ENCODE results near the gene FSTL1.

The FSTL1 gene

GRCh38 chr3:120438216-120438615, 12.6 kb downstream of the FSTL1 start:
- no peak for FAIRE-seq

- no peak for FAIRE-seq
These were observed 13.2 kb downstream of the FSTL1 start for GRCh38 chr3:120437559-120437958.

- FAIRE-seq = no peak
These were observed 14.2 kb downstream of the FSTL1 start for GRCh38 chr3:120436523-120437050.

GRCh38 chr3:120435621-120436020, 15.2 kb downstream of the FSTL1 start:
- no peak for FAIRE-seq

GRCh38 chr3:120433662-120434331, 17.0 kb downstream of the FSTL1 start:
- no peak for FAIRE-seq

GRCh38 chr3:120432150-120432860, 18.5 kb downstream of the FSTL1 start:
- FAIRE-seq = no peak

- FAIRE-seq = no peak
These were observed 20.9 kb downstream of the FSTL1 start for GRCh38 chr3:120429921-120430361.

- no peak for FAIRE-seq
These were observed 21.9 kb downstream of the FSTL1 start for GRCh38 chr3:120428924-120429323.

GRCh38 chr3:120427201-120427600, 23.6 kb downstream of the FSTL1 start:
- no peak for FAIRE-seq

GRCh38 chr3:120425572-120426250, 25.1 kb downstream of the FSTL1 start:
- FAIRE-seq = no peak

GRCh38 chr3:120424976-120425570, 25.7 kb downstream of the FSTL1 start:
- FAIRE-seq = no peak

- FAIRE-seq = no peak
These were observed 26.3 kb downstream of the FSTL1 start for GRCh38 chr3:120424506-120424905.

- no peak for FAIRE-seq
These were observed 27.4 kb downstream of the FSTL1 start for GRCh38 chr3:120423432-120423831.

- no peak for FAIRE-seq
These were observed 28.9 kb downstream of the FSTL1 start for GRCh38 chr3:120421926-120422325.

GRCh38 chr3:120420928-120421551, 29.8 kb downstream of the FSTL1 start:
- no peak for FAIRE-seq

GRCh38 chr3:120420360-120420759, 30.4 kb downstream of the FSTL1 start:
- no peak for FAIRE-seq

- FAIRE-seq = no peak
These were observed 31.0 kb downstream of the FSTL1 start for GRCh38 chr3:120419797-120420196.

GRCh38 chr3:120418866-120419490, 31.8 kb downstream of the FSTL1 start:
- no peak for FAIRE-seq

GRCh38 chr3:120418446-120418845, 32.3 kb downstream of the FSTL1 start:
- no peak for FAIRE-seq

GRCh38 chr3:120417272-120417911, 33.4 kb downstream of the FSTL1 start:
- FAIRE-seq = peak; percentile 100

GRCh38 chr3:120416868-120417267, 33.9 kb downstream of the FSTL1 start:
- no peak for FAIRE-seq

GRCh38 chr3:120415756-120416155, 35.0 kb downstream of the FSTL1 start:
- no peak for FAIRE-seq

All from islet of Langerhans (tissue), 1 donor.